SK-N-SH (cell line): ENCODE data around the gene PRKAR1A. TPM values are rescaled to one million over a fixed set of nuclear protein-coding genes. Genes with fewer than 3 reads are reported as not detected.

Source experiments
- CTCF ChIA-PET: fragments of 300-600, 350-600 bp; formaldehyde crosslinking; extraction: SDS; loops from one replicate; lab custom pipeline; 2021; lab: Yijun Ruan, JAX
- POLR2A ChIA-PET: fragments of 350-600 bp; sonication (Branson Sonifier 250); formaldehyde crosslinking; extraction: SDS; loops from one replicate; lab custom pipeline; 2020; ENCODE audit warnings: antibody characterized with exemption, inconsistent platforms; lab: Yijun Ruan, JAX
- DNase-seq: peaks from one replicate; pipeline ENCODE4 v3.0.0; 2012
- H2AFZ ChIP-seq: fragments of 200-600 bp; sonication (generic); 2 replicates; pipeline ENCODE4 v1.8.1; 2016; ENCODE audit warnings: antibody characterized with exemption, mild to moderate bottlenecking, low read depth
- H3F3A ChIP-seq: fragments of 200-600 bp; sonication (generic); replicated peaks from 2 replicates; pipeline ENCODE3; 2016; ENCODE audit warnings: antibody characterized with exemption, mild to moderate bottlenecking; ENCODE audit not compliant: insufficient read depth
- H3K27ac ChIP-seq, 2 experiments: fragments of 200-500 bp in 1 of 2; fragments of 200-600 bp in 1 of 2; sonication (Bioruptor generic) in 1 of 2; sonication (generic), shearing (Covaris generic) in 1 of 2; 2 replicates each; pipeline versions ENCODE4 v1.5.1 to v1.6.1; 2014 to 2016; ENCODE audit warnings: low read depth in 2 of 2, inconsistent platforms in 1 of 2, low read length in 1 of 2, mild to moderate bottlenecking in 1 of 2, mixed read lengths in 1 of 2
- H3K27me3 ChIP-seq: fragments of 200-600 bp; sonication (generic), shearing (Covaris generic); 2 replicates; pipeline ENCODE4 v1.6.1; 2016; ENCODE audit warnings: mixed run types; ENCODE audit not compliant: insufficient read depth
- H3K36me3 ChIP-seq, 2 experiments: fragments of 200-500 bp in 1 of 2; fragments of 200-600 bp in 1 of 2; sonication (Bioruptor generic) in 1 of 2; sonication (generic) in 1 of 2; replicated peaks in 1 of 2; 2 replicates each; pipeline versions ENCODE3 to v1.5.1; 2014 to 2016; ENCODE audit warnings: low read length in 1 of 2, mild to moderate bottlenecking in 1 of 2; ENCODE audit not compliant: insufficient read depth in 2 of 2, control insufficient read depth in 1 of 2
- H3K4me1 ChIP-seq, 2 experiments: fragments of 200-500 bp in 1 of 2; fragments of 200-600 bp in 1 of 2; sonication (Bioruptor generic) in 1 of 2; sonication (generic), shearing (Covaris generic) in 1 of 2; 2 replicates each; pipeline versions ENCODE4 v1.5.1 to v1.6.1; 2014 to 2016; ENCODE audit warnings: low read depth in 1 of 2, low read length in 1 of 2, mixed run types in 1 of 2; ENCODE audit not compliant: insufficient read depth in 2 of 2, control insufficient read depth in 1 of 2
- H3K4me2 ChIP-seq: fragments of 200-600 bp; sonication (generic), shearing (Covaris generic); 2 replicates; pipeline ENCODE4 v1.6.1; 2017; ENCODE audit warnings: mixed run types
- H3K4me3 ChIP-seq, 2 experiments: fragments of 200-500 bp in 1 of 2; fragments of 200-600 bp in 1 of 2; sonication (Bioruptor generic) in 1 of 2; sonication (generic), shearing (Covaris generic) in 1 of 2; 2 replicates each; pipeline versions ENCODE4 v1.5.1 to v1.8.1; 2014 to 2016; ENCODE audit warnings: low read depth in 2 of 2, inconsistent platforms in 1 of 2, low read length in 1 of 2, mild to moderate bottlenecking in 1 of 2, mixed read lengths in 1 of 2, moderate library complexity in 1 of 2
- H3K79me2 ChIP-seq: fragments of 200-600 bp; sonication (generic); 2 replicates; pipeline ENCODE4 v1.8.1; 2017; ENCODE audit warnings: mild to moderate bottlenecking; ENCODE audit not compliant: insufficient read depth
- H3K9ac ChIP-seq: fragments of 200-600 bp; sonication (generic); 2 replicates; pipeline ENCODE4 v1.6.1; 2017; ENCODE audit warnings: mixed run types
- H3K9me2 ChIP-seq: fragments of 200-600 bp; sonication (generic); 2 replicates; pipeline ENCODE4 v1.6.1; 2017; ENCODE audit warnings: mixed run types
- H3K9me3 ChIP-seq: fragments of 200-600 bp; sonication (generic); 2 replicates; pipeline ENCODE4 v1.6.1; 2017; ENCODE audit warnings: mixed run types, mild to moderate bottlenecking, moderate library complexity
- H4K20me1 ChIP-seq: fragments of 200-600 bp; sonication (generic); 2 replicates; pipeline ENCODE4 v1.6.1; 2017; ENCODE audit warnings: mild to moderate bottlenecking, mixed run types; ENCODE audit not compliant: insufficient read depth
- CTCF ChIP-seq: fragments of 200-600 bp; sonication (generic); IDR thresholded peaks from 2 replicates; pipeline ENCODE4 v1.6.1; 2017; ENCODE audit warnings: antibody characterized with exemption, mild to moderate bottlenecking, moderate library complexity
- EP300 ChIP-seq, 2 experiments: IDR thresholded peaks; 2 replicates each; pipeline versions ENCODE4 v1.4.0 to v1.6.1; 2012; ENCODE audit warnings: borderline replicate concordance in 1 of 2, low read depth in 1 of 2, low read length in 1 of 2
- POLR2AphosphoS5 ChIP-seq: IDR thresholded peaks from 2 replicates; pipeline ENCODE4 v1.6.1; 2012; ENCODE audit warnings: low read depth, low read length
- SIN3A ChIP-seq: IDR thresholded peaks from 2 replicates; pipeline ENCODE4 v1.6.1; 2012; ENCODE audit warnings: low read depth, mild to moderate bottlenecking, low read length, moderate library complexity, borderline replicate concordance
- TAF1 ChIP-seq: IDR thresholded peaks from 2 replicates; pipeline ENCODE4 v1.6.1; 2012; ENCODE audit warnings: low read depth, mild to moderate bottlenecking, low read length, moderate library complexity, borderline replicate concordance
- TCF12 ChIP-seq: IDR thresholded peaks from 2 replicates; pipeline ENCODE4 v1.4.0; 2012
- USF1 ChIP-seq: IDR thresholded peaks from 2 replicates; pipeline ENCODE4 v1.4.0; 2012; ENCODE audit warnings: low read depth, borderline replicate concordance
- ZBTB33 ChIP-seq: IDR thresholded peaks from 2 replicates; pipeline ENCODE4 v1.4.0; 2012; ENCODE audit warnings: low read depth, borderline replicate concordance
- WGBS: methylation state at CpG from one replicate; pipeline ENCODE4 v1.1.6; 2017; ENCODE audit warnings: low lambda C conversion rate; 5-methylcytosine and 5-hydroxymethylcytosine counted together
- polyA plus RNA-seq, 3 experiments: library from polyadenylated mRNA; depleted of rRNA; stranded (reverse); fragments of >200 nt; gene quantifications; 2 replicates each; pipeline ENCODE4 v1.2.3, GENCODE V29; 2012

Gene PRKAR1A
- polyA plus RNA-seq, 1 of the 3 experiments (the other 2 are of a cell fraction) = 195 TPM

GRCh38 chr17:68519911-68520310 lies 7.7 kb downstream of the PRKAR1A start:
- no peak overlapping the region for H3K9ac ChIP-seq

More at GRCh38 chr17:68519911-68520310, 7.7 kb downstream of the PRKAR1A start:
- 96% methylated on average over 1 of the region's 1 CpG for WGBS
- POLR2A ChIA-PET = no interaction called here
- TF ChIP-seq POLR2AphosphoS5 = no peak
- no peak for TF ChIP-seq SIN3A
- no peak for TF ChIP-seq TAF1
- TF ChIP-seq EP300 (IDR thresholded peaks at IDR 0.05; ENCODE audit: borderline replicate concordance in 1 of 2, low read depth in 1 of 2, low read length in 1 of 2) = no peak
- no peak for TF ChIP-seq TCF12
- TF ChIP-seq CTCF = no peak
- no peak for TF ChIP-seq USF1
- no peak for TF ChIP-seq ZBTB33
- H3K79me2 ChIP-seq = peaks cover 91% of the 10 kb centered on the region
- peaks cover 64% of the 10 kb centered on the region for H4K20me1 ChIP-seq
- H3K36me3 ChIP-seq = peaks cover 79 to 87% of the 10 kb centered on the region in 2 experiments
- CTCF ChIA-PET = no interaction called here
- no peaks in the 10 kb centered on the region for H3K9me2 ChIP-seq
- no peaks in the 10 kb centered on the region for H3K27me3 ChIP-seq
- no peak overlapping the region for H3K27ac ChIP-seq
- H3K4me1 ChIP-seq = peaks cover 11 to 15% of the 10 kb centered on the region in 2 experiments; a peak in 2 of 4 replicates
- H2AFZ ChIP-seq = no peak overlapping the region
- peaks cover 3% of the 10 kb centered on the region for H3F3A ChIP-seq
- DNase-seq = no peak
- no peak overlapping the region for H3K4me2 ChIP-seq
- H3K4me3 ChIP-seq = no peak overlapping the region
- H3K9me3 ChIP-seq = no peaks in the 10 kb centered on the region
